ENCODE data around the gene HMGB4.
A peak's percentile ranks its signal among the peaks of the same experiment; 100 is the strongest.

HMGB4 gene

GRCh38 chr1:33849211-33849610, 14.7 kb upstream of the HMGB4 start:
- no peak for DNase-seq

DNA sequence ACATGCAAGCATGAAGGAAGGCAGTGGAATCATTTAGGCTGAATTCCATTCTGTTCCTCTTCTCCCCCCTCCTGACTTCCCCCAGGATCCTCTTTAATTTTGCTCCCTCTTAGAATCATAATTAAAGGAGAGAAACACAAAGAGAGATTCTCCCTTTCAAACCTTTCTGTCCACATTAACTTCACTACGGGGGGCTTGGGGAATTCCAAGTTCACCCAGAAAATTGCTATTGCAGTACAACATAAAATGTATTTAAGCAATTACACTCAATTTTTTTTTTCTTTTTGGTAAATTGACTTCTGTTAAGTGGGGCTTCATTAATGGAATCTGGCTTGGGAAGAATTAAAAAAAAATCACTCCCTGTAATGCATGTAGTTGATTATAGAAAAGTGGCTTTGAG, 13.4 kb upstream of the HMGB4 start:
- DNase-seq: no peak

- DNase-seq: no peak
Measured at GRCh38 chr1:33852711-33853110, 11.2 kb upstream of the HMGB4 start.

DNA sequence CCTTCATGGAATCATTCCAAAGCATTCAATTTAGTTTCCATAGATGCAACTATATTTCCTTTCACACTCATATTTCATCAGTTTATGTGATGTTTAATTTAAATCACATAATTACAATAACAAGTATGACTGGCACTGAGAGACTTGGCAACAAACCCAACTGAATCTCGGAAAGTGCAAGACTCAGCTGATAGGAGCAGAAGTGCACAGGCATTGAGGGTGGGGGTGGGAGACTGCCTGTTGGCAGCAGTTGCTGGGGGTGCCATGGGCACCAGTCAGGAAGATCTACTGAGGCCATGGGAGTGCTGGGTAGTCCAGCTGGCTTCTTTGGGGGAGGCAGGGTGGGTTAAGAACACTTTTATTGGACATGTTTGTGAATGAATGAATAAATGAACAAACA, 10.4 kb upstream of the HMGB4 start:
- DNase-seq: no peak

DNA sequence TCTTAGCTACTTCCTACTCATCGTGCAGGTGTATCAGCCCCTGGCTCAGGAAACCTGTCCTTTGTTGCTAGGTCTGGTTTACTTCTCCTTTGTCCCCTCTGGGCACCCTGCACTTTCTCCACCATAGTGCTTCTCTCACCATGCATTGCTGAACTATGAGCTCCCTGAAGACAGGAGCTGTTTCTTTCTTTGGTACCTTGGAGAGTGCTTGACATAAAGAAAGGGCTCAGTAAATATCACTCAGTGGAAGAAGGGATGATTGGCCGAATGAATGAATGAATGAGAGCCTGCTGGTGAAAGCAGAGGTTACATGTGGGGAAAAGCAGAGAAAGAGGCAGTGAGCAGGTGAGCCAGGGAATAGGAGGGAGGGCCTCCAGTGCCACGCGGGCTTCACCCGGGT, 9.8 kb upstream of the HMGB4 start:
- DNase-seq: no peak

- DNase-seq: no peak
Measured at GRCh38 chr1:33860671-33861070, 3.2 kb upstream of the HMGB4 start.

DNA sequence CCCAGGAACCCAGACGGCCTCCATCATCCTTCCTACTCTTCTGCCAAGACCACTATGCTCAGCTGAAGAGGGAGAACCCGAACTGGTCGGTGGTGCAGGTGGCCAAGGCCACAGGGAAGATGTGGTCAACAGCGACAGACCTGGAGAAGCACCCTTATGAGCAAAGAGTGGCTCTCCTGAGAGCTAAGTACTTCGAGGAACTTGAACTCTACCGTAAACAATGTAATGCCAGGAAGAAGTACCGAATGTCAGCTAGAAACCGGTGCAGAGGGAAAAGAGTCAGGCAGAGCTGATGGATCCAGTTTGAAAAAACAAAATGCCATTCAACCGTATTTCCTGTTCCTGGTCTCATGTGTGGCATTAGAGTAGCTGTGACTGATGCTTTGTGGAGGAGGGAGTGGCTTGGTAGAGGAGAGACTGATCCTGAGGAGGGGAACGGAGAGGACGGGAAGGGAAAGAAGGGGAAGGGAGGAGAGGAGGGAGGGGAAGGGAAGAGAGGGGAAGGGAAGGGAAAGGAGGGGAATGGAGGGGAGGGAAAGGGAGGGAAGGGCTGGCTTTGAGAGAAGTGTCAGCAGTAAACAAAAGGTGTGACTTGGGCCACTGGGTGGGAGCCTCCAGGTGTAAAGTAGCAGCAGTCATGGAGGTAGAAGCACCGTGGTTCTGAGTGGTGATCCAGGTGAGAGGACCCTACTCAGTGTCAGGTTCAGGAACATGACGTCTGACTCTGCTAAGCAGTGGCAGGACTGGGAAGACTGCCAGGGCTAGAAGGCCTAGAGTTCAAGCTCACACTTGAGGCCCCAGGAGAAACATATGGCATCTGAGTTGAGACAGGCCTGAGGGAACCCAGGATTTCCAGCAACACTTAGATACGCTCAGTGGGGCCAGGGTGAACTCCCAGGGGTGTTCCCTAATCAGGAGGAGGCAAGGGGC, 846 bp downstream of the HMGB4 start:
- DNase-seq: peak; percentile 11

DNA sequence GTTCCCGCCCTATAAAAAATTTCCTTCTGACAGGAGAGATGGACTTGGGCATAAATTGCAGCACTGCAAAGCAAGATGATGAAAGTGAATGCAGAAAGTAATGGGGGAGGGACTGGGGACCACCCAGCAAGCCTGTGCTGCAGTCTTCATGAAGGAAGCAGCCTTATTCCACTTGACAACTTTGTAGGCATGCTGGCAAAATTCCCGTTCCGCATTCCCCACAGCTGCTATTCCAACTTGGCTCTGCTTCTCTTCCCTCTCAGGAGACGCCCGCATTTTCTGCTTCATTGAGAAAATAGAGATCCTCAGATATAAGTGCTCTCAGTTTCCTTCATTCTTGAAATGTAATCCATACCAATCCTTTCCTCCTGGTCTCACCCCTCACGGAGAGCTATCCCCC, 2.4 kb downstream of the HMGB4 start:
- peak; percentile 38 for DNase-seq

GRCh38 chr1:33867684-33868083, 3.8 kb downstream of the HMGB4 start:
- no peak for DNase-seq

DNA sequence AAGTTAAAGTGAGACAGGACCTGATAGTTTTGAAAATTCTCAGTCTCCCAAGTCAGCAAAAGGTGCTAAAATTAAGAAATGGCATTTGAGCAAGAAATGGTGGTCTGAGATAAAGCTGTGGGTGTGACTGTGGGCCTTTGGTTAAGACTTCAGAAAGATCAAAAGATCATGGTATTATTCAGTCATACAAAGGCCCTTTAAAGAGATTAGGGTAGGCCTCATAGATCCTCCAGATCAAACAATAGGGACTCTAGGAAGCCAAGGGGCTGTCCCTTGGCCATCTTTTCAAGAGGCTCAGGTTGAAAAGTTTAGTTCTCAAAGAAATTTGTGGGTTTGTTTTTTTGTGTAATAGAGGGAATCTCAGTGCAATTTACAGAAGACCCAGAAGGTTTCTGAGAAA, 8.4 kb downstream of the HMGB4 start:
- DNase-seq: no peak

DNA sequence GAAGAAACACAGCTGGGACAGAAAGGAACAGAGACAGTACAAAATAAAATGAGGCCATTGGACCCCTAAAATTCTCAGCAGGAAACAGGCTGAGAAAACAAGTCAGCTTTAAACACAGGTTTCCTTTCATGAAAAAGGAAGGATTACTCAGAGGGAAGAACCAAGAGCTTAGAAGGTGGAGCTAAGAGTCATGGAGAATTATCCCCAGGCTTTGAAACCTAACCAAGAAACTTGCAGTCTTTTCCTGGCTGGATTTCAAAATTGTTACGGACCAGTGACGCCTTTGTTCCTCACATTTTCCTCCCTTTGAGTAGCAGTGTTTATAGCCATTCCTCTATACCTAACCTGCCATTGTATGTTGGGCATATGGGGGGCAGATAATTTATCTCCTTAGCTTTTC, 8.8 kb downstream of the HMGB4 start:
- DNase-seq: no peak

DNA sequence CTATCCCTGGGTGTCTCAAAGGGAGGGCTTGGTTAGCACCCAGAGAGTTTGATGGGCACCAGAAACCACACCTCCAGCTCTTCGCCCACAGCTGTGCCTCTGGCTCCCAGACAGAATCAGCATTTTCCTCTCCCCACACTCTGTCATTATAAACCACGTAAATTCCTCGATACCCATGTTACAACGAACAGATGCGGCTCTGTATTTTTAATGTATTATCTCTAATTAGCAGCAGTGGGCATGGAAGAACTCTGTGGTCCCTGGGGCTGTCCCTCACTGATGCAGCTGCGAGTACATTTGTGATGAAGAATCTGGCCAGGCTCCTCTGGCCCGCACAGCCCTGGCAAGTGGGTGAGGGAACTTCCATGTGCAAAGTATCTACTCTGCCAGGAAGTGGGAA, 10.8 kb downstream of the HMGB4 start:
- no peak for DNase-seq

- DNase-seq: no peak
Measured at GRCh38 chr1:33875862-33876261, 12.0 kb downstream of the HMGB4 start.

DNA sequence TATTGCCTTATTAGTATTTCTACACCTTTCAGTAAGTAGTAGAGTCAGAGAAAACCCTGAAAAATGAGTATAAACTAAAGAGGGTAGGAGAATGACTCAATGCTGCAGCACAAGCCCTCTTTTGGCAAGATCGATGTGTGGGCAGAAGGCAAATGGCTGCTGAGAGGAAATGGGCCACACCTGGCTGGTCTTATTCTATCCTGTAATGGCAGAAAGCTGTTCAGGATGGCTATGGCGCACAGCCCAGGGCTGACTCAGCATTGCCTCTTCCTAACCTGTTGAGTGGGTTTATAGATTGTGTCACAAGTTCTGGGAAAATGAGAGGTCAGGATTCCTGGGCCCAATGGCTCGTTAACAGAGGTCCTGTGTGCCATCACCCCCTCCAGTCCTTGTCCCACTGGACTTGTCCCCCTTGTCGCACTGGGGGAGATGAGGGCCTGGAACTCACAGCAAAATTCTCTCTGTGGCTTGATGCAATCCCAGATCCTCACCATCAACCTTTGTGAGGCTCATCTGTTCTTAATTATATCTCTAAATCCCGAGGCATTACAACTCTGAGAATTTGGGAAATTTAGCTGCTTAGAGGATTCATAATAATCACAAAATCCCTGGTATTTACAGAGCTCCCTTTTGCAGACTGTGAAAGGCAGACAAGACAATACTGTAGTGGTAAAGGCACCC, 13.2 kb downstream of the HMGB4 start:
- DNase-seq: no peak

GRCh38 chr1:33878392-33878791, 14.5 kb downstream of the HMGB4 start:
- no peak for DNase-seq

- no peak for DNase-seq
Measured at GRCh38 chr1:33880305-33880704, 16.4 kb downstream of the HMGB4 start.

DNA sequence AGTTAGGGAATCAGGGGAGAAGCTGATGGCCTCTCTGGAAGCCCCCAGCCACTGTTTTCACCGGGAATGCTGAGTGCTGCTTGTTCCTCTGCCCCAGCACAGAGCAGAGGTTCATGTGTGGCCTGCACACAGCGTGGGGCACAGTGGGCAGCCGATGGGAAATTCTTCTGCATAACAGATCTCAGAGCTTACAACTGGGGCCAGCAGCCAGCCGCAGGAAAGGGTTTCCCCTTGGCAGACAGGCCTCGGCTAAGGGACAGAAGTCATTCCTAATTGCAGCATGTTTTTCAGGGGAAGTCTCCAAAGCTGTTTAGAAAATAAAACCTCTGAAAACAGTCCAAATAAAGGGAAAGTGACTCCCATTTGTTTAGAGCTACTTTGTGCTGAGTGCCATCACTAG, 22.6 kb downstream of the HMGB4 start:
- DNase-seq: no peak

DNA sequence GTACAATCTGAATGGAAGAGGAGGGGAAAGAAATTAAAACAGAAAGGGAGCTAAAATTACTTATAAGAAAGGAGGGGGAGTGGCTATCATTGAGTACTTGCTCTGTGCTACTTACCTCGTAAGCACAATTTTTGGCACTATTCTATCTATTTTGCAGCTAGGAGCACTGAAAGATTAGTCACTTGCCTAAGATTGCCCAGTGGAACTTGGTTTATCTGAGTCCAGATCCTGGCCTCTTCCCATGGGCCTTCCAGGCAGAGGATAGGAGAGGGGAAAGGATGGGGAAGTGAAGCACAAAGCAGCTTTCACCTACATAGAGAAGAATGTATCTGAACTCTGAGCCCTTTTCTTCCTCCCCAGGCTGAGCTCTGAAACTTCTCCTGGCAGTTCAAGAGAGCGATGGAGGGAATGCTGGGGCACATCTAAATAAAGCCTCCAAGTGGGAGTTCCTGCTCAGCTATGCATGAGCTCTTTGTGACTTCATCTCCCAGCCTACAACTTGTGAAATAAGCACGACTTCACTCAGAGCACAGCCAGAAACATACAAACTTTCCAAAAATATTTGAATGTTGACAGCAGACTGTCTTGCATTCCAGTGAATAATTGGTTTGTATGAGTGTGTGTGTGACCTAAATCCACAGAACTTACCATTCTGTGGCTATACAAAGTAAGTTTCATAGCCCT, 29.4 kb downstream of the HMGB4 start:
- no peak for DNase-seq

DNA sequence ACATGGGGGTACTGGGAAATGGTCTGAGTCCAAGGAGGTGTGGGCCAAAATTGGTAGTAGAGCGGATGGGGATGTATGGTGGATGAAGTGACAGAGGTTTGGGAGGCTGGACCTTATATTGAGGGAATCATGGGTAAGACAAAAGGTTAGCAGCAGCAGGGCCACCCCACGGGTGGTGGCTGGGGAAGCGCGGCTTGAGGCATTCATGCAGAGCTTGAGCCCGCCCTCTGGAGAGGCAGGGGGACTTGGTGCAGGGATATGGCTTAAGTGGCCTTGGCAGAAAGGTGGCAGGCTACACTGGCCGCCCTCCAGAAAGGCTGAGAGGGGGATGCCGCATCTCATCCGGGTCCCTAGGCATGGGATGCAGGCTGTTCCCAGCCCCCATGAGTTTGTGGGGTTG, 31.5 kb downstream of the HMGB4 start:
- no peak for DNase-seq

DNA sequence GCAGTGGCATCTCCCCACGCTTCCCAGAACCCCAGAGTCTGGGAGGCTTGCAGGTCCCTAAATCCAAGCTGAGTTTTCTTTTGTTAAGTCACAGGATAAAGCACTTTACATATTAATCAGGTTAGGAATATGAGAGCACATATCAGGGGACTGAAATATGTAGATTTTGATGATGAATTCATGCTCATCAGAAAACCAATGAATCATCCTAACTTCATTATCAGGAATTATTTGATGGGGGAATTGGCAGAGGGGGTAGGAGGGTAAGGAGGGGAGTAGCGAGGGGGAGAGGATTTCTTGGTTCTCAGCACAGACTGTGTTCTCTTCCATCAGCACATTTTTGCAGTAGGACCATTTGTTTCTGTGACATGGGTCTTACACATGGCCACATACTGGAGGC, 32.1 kb downstream of the HMGB4 start:
- no peak for DNase-seq

- DNase-seq: no peak
Measured at GRCh38 chr1:33897092-33897725, 33.3 kb downstream of the HMGB4 start.

DNA sequence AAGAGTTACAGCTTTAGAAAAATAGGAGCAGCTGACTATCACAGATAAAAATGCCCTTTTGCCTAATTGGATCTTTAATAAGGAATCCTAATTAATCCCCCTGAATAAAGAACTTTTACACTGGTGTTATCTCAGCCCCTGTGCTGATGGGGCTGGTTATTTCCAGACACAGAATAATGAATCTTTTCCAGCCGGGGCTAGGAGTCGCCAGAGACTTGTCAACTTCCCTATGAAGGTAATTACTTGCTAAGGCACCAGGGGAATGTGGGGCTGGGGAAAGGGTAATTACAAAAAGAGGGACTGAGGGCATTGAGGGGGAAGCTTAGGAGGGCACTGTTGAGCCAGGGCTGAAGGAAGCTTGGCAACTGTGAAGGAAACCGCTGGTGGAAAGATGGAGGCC, 34.5 kb downstream of the HMGB4 start:
- DNase-seq: no peak

DNA sequence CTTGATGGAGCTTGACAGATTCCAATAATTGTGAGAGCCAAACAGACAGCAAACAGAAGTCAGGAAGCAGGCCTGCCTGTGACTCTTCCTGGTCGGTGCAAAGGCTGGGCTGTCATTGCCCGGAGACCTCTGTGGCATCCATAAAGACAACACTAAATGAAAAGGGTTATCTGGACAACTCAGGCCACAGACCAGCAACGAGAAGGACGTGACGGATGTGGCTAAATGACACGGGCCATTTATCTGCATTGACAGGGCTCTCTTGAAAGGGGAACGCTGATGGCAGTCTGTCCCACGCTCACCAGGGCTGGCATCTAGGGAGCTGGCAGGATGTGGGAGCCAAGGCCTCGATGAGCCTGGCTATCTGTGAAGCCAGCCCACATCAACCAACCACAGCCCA, 35.0 kb downstream of the HMGB4 start:
- DNase-seq: no peak

Measured in NCI-H2171 (cell line).